Endothelial cell of umbilical vein (primary cell): ENCODE data around the gene DEFB115. TPM values are rescaled to one million over a fixed set of nuclear protein-coding genes. Genes with fewer than 3 reads are reported as not detected.

Experiments
- BruUV-seq: library from RNA; stranded (reverse); fragments of 400-500 nt; replicated peaks from 2 replicates; lab custom pipeline; 2021; lab: Mats Ljungman, UMichigan
- CTCF ChIA-PET: fragments of 300-600, 350-600 bp; sonication (Branson Sonifier 250); formaldehyde crosslinking; loops from one replicate; lab custom pipeline; 2021; ENCODE audit warnings: antibody characterized with exemption, inconsistent platforms; lab: Charles Lee
- POLR2A ChIA-PET: fragments of 300-600, 350-600 bp; sonication (Branson Sonifier 250); formaldehyde crosslinking; loops from one replicate; lab custom pipeline; 2021; ENCODE audit warnings: antibody characterized with exemption, inconsistent platforms; lab: Charles Lee
- DNase-seq: peaks from one replicate; pipeline ENCODE4 v3.0.0-alpha.2; 2011; ENCODE audit warnings: low read depth, low spot score
- FAIRE-seq: peaks from 2 replicates; lab custom pipeline; 2011; peaks lifted over from hg19 to GRCh38; lab: Jason Lieb, UNC
- H2AFZ ChIP-seq: 2 replicates; pipeline ENCODE4 v1.6.0; 2012; ENCODE audit warnings: low read depth, low read length, control low read depth, inconsistent platforms
- H3K27ac ChIP-seq: 2 replicates; pipeline ENCODE4 v1.5.1; 2011; ENCODE audit warnings: low read depth, mild to moderate bottlenecking, control low read depth, low read length, moderate library complexity; ENCODE audit not compliant: insufficient read depth
- H3K27me3 ChIP-seq, 2 experiments: 2 replicates each; pipeline versions ENCODE4 v1.6.0 to v1.6.1; 2011; ENCODE audit warnings: low read length in 2 of 2, mixed read lengths in 1 of 2; ENCODE audit not compliant: control insufficient read depth in 2 of 2, insufficient read depth in 2 of 2
- H3K36me3 ChIP-seq, 2 experiments: 2 replicates in 1 of 2; 3 replicates in 1 of 2; pipeline ENCODE4 v1.5.1; 2011; ENCODE audit warnings: low read length in 2 of 2, mild to moderate bottlenecking in 1 of 2, moderate library complexity in 1 of 2; ENCODE audit not compliant: control insufficient read depth in 2 of 2, insufficient read depth in 2 of 2; ENCODE audit errors: extremely low read depth in 1 of 2
- H3K4me1 ChIP-seq: 3 replicates; pipeline ENCODE4 v1.5.1; 2011; ENCODE audit warnings: mild to moderate bottlenecking, low read length; ENCODE audit not compliant: control insufficient read depth, insufficient read depth; ENCODE audit errors: extremely low read depth
- H3K4me2 ChIP-seq: 2 replicates; pipeline ENCODE4 v1.6.1; 2011; ENCODE audit warnings: low read length, control low read depth, mixed read lengths; ENCODE audit not compliant: insufficient read depth
- H3K4me3 ChIP-seq, 3 experiments: fragments of 200-600 bp in 1 of 3; sonication (generic), shearing (Covaris generic) in 1 of 3; replicated peaks in 1 of 3; 2 replicates each; pipeline ENCODE4 v1.5.1; 2011 to 2016; ENCODE audit warnings: control low read depth in 3 of 3, low read length in 3 of 3, mild to moderate bottlenecking in 2 of 3, inconsistent platforms in 1 of 3, low read depth in 1 of 3, moderate library complexity in 1 of 3; ENCODE audit not compliant: insufficient read depth in 1 of 3
- H3K79me2 ChIP-seq: 2 replicates; pipeline ENCODE4 v1.6.0; 2012; ENCODE audit warnings: low read length, inconsistent platforms; ENCODE audit not compliant: control insufficient read depth, insufficient read depth
- H3K9ac ChIP-seq: replicated peaks from 2 replicates; pipeline ENCODE3; 2011; ENCODE audit warnings: low read length, control low read depth; ENCODE audit not compliant: insufficient read depth; ENCODE audit errors: extremely low read depth
- H3K9me1 ChIP-seq: replicated peaks from 3 replicates; pipeline ENCODE4 v1.6.0; 2011; ENCODE audit warnings: mild to moderate bottlenecking, low read length; ENCODE audit not compliant: control insufficient read depth, insufficient read depth; ENCODE audit errors: extremely low read depth
- H3K9me3 ChIP-seq: replicated peaks from 2 replicates; pipeline ENCODE4 v1.5.1; 2012; ENCODE audit warnings: low read length, inconsistent platforms; ENCODE audit not compliant: control insufficient read depth, insufficient read depth
- H4K20me1 ChIP-seq: replicated peaks from 2 replicates; pipeline ENCODE3; 2011; ENCODE audit warnings: mild to moderate bottlenecking, low read length; ENCODE audit not compliant: control insufficient read depth, insufficient read depth; ENCODE audit errors: extremely low read depth
- CTCF ChIP-seq, 2 donors: IDR thresholded peaks; 1 replicate in 1 of 2; 2 replicates in 1 of 2; pipeline ENCODE4 v1.5.1; 2011; ENCODE audit warnings: low read length in 2 of 2, mild to moderate bottlenecking in 2 of 2, moderate library complexity in 2 of 2, control low read depth in 1 of 2, inconsistent platforms in 1 of 2, low read depth in 1 of 2; ENCODE audit not compliant: insufficient read depth in 1 of 2; ENCODE audit errors: extremely low read depth in 1 of 2
- EZH2 ChIP-seq: IDR thresholded peaks from 2 replicates; pipeline ENCODE4 v1.6.1; 2012; ENCODE audit warnings: borderline replicate concordance, low read depth, mild to moderate bottlenecking, moderate library complexity, low read length, inconsistent platforms; ENCODE audit not compliant: severe bottlenecking
- FOS ChIP-seq: IDR thresholded peaks from 2 replicates; pipeline ENCODE4 v1.6.1; 2011; ENCODE audit warnings: mild to moderate bottlenecking, low read length, moderate library complexity, borderline replicate concordance; ENCODE audit not compliant: insufficient read depth
- GATA2 ChIP-seq: IDR thresholded peaks from 2 replicates; pipeline ENCODE4 v1.7.0; 2011; ENCODE audit warnings: low read depth, mild to moderate bottlenecking, moderate library complexity, mixed read lengths, low read length; ENCODE audit not compliant: insufficient read length, insufficient read depth
- JUN ChIP-seq: IDR thresholded peaks from 2 replicates; pipeline ENCODE4 v1.6.1; 2011; ENCODE audit warnings: borderline replicate concordance, low read depth; ENCODE audit not compliant: insufficient read length, insufficient read depth
- MAX ChIP-seq: IDR thresholded peaks from 2 replicates; pipeline ENCODE4 v1.6.1; 2011; ENCODE audit not compliant: insufficient read depth, insufficient read length
- MYC ChIP-seq: IDR thresholded peaks from one replicate; pipeline ENCODE4 v1.6.1; 2011; ENCODE audit warnings: mild to moderate bottlenecking, low read depth, low read length
- POLR2A ChIP-seq: IDR thresholded peaks from 2 replicates; pipeline ENCODE4 v1.6.1; 2012; ENCODE audit warnings: low read depth, mild to moderate bottlenecking, control low read depth, low read length
- POLR2AphosphoS5 ChIP-seq: IDR thresholded peaks from 2 replicates; pipeline ENCODE4 v1.6.1; 2012; ENCODE audit warnings: low read depth, mild to moderate bottlenecking, control low read depth, low read length, moderate library complexity; ENCODE audit not compliant: insufficient read depth
- dilution Hi-C: fragments of 300-500 bp; cut with MboI; formaldehyde crosslinking; loops from one replicate; pipeline ENCODE4 v1.15.0; 2019; ENCODE audit warnings: low sequenced_read_pairs; ENCODE audit not compliant: extremely low pct_ligation_motif_present
- intact Hi-C: fragments of 100-400 bp; cut with micrococcal nuclease; formaldehyde crosslinking; loops from one replicate; pipeline ENCODE4 v1.10.0; 2022
- polyA plus RNA-seq, 4 experiments: library from polyadenylated mRNA; depleted of rRNA in 3 of 4; stranded (reverse) in 3 of 4; unstranded in 1 of 4; fragments of >200 nt; gene quantifications; 2 replicates each; pipeline versions ENCODE4 v1.2.1 to v1.2.3, GENCODE V29; 2011 to 2012; ENCODE audit warnings: missing spikeins in 1 of 4
- total RNA-seq: library from RNA; stranded (reverse); gene quantifications from 2 replicates; pipeline ENCODE4 v1.2.3, GENCODE V29; 2021

The DEFB115 gene
- total and polyA plus RNA-seq, 2 donors (not counting 3 experiments of a cell fraction or from before 2014, with no cell fraction given): not detected

GRCh38 chr20:31239139-31239538 lies 18.3 kb upstream of the DEFB115 start:
- Histone ChIP-seq H4K20me1 (no peaks in the 10 kb centered on the region), H3K36me3 (no peaks in the 10 kb centered on the region), H3K79me2 (no peaks in the 10 kb centered on the region), H3K9me1 (no peaks in the 10 kb centered on the region), H3K4me3 (no peak overlapping the region), H2AFZ (no peak overlapping the region), H3K9me3 (peaks cover 54% of the 10 kb centered on the region), H3K4me2 (no peak overlapping the region), H3K9ac (no peak overlapping the region), H3K27me3 (no peaks in the 10 kb centered on the region), H3K27ac (no peak overlapping the region), H3K4me1 (no peaks in the 10 kb centered on the region)
- intact Hi-C loops: no loop called here
- POLR2A ChIA-PET: no interaction called here
- no peak for DNase-seq
- FAIRE-seq: no peak
- CTCF ChIA-PET: no interaction called here
- no peak for TF ChIP-seq CTCF (IDR thresholded peaks at IDR 0.05; ENCODE audit: extremely low read depth in 1 of 2, insufficient read depth in 1 of 2, low read depth in 1 of 2, low read length in 2 of 2)
- no peak for TF ChIP-seq MYC
- dilution Hi-C loops: no loop called here
- BruUV-seq: no TSS peak

GRCh38 chr20:31256959-31257358 lies 505 bp upstream of the DEFB115 start:
- no TSS peak for BruUV-seq
- CTCF ChIA-PET: no interaction called here

More at GRCh38 chr20:31256959-31257358, 505 bp upstream of the DEFB115 start:
- POLR2A ChIA-PET: no interaction called here
- Histone ChIP-seq H3K27me3 (no peaks in the 10 kb centered on the region), H3K4me1 (no peaks in the 10 kb centered on the region), H3K79me2 (no peaks in the 10 kb centered on the region), H3K4me3 (no peak overlapping the region), H3K4me2 (no peak overlapping the region), H3K9me1 (no peaks in the 10 kb centered on the region), H3K36me3 (no peaks in the 10 kb centered on the region), H3K27ac (no peak overlapping the region), H2AFZ (no peak overlapping the region), H3K9ac (no peak overlapping the region), H3K9me3 (peaks cover 2% of the 10 kb centered on the region), H4K20me1 (no peaks in the 10 kb centered on the region)
- DNase-seq: no peak
- dilution Hi-C loops (no loop called here), intact Hi-C loops (no loop called here)
- TF ChIP-seq POLR2A (no peak), JUN (no peak), MYC (no peak), EZH2 (no peak), GATA2 (no peak), FOS (no peak), POLR2AphosphoS5 (no peak), MAX (no peak), CTCF (IDR thresholded peaks at IDR 0.05; ENCODE audit: extremely low read depth in 1 of 2, insufficient read depth in 1 of 2, low read depth in 1 of 2, low read length in 2 of 2) (no peak)
- FAIRE-seq: no peak
